ENCODE results near the gene SLC12A3. TPM values are rescaled to one million over a fixed set of nuclear protein-coding genes. Genes with fewer than 3 reads are reported as not detected.

The SLC12A3 gene
- total RNA-seq, 3 donors from 2014 or later: not detected

DNA sequence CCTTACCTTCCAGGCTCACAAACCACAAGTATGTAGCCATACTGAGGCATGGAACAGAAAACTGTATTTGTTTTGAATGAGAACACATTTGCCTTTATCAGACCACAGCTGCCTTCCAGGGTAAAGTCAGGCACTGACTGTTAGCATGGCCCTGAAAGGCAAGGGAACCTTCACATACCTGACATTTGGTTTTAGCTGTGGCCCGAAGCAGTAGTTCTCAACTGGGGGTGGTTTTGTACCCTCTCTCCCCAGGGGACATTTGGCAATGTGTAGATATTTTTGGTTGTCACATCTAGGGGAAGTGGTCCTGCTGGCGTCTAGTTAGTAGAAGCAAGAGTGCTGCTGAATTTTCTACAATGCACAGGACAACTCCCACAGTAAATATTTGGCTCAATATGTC, 76.1 kb downstream of the SLC12A3 start:
- ATAC-seq (no peak), DNase-seq (no peak)
- Histone ChIP-seq H3K4me1 (ENCODE audit: low read depth) (peaks cover 3% of the 10 kb centered on the region), H3K4me3 (no peak overlapping the region), H3K9me3 (no peaks in the 10 kb centered on the region), H3K36me3 (ENCODE audit: low read depth) (peaks cover 50% of the 10 kb centered on the region)
- intact Hi-C loops (cut with DNase I, micrococcal nuclease): no loop called here
- no peak for TF ChIP-seq CTCF (IDR thresholded peaks at IDR 0.05)

GRCh38 chr16:56941856-56942331, 76.9 kb downstream of the SLC12A3 start:
- no peaks in the 10 kb centered on the region for H3K9me3 ChIP-seq
- peaks cover 2% of the 10 kb centered on the region for H3K4me1 ChIP-seq (ENCODE audit: low read depth)

DNA sequence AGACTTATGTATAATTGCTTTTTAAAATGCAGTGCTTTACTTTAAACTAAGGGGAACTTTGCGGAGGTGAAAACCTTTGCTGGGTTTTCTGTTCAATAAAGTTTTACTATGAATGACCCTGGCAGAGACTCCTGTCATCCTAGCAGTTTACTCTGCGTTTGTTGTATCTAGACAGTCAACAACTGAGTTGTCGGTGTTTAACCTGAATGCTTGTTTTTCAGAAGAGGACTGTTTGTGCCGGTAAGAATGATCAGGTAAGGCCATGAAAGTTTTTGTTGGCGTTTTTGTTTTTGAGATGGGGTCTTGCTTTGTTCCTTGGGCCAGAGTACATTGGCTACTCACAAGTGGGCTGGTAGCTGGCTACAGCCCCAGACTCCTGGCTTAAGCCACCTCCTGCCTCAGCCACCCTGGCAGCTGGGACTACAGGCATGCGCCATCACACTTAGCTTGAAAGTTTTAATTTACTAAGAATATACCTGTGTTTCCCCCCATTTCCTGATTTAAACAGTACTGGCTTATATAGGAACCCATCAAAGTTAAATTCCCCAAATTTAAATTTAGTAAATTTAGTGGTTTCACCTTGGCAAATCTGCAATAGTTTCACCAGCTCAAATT, 78.9 kb downstream of the SLC12A3 start:
- TF ChIP-seq CTCF (IDR thresholded peaks at IDR 0.05): no peak
- ATAC-seq (no peak), DNase-seq (no peak)
- Histone ChIP-seq H3K9me3 (no peaks in the 10 kb centered on the region), H3K4me3 (no peak overlapping the region), H3K4me1 (ENCODE audit: low read depth) (no peaks in the 10 kb centered on the region), H3K36me3 (ENCODE audit: low read depth) (peaks cover 26% of the 10 kb centered on the region)
- intact Hi-C loops (cut with DNase I, micrococcal nuclease): no loop called here

More at GRCh38 chr16:56941856-56942331, 76.9 kb downstream of the SLC12A3 start:
- no peak for ATAC-seq
- DNase-seq: no peak
- intact Hi-C loops (cut with DNase I, micrococcal nuclease): no loop called here
- no peak overlapping the region for H3K4me3 ChIP-seq
- peaks cover 43% of the 10 kb centered on the region for H3K36me3 ChIP-seq (ENCODE audit: low read depth)
- no peak for TF ChIP-seq CTCF (IDR thresholded peaks at IDR 0.05)

GRCh38 chr16:56944954-56945839, 80.2 kb downstream of the SLC12A3 start:
- H3K36me3 ChIP-seq (ENCODE audit: low read depth): peaks cover 19% of the 10 kb centered on the region
- intact Hi-C loops (cut with DNase I, micrococcal nuclease): no loop called here
- H3K4me3 ChIP-seq: no peak overlapping the region
- H3K9me3 ChIP-seq: no peaks in the 10 kb centered on the region
- DNase-seq: no peak
- ATAC-seq: no peak
- TF ChIP-seq CTCF (IDR thresholded peaks at IDR 0.05): no peak
- H3K4me1 ChIP-seq (ENCODE audit: low read depth): no peaks in the 10 kb centered on the region

GRCh38 chr16:56945847-56946527, 81.0 kb downstream of the SLC12A3 start:
- no peaks in the 10 kb centered on the region for H3K4me1 ChIP-seq (ENCODE audit: low read depth)
- H3K36me3 ChIP-seq (ENCODE audit: low read depth): peaks cover 14% of the 10 kb centered on the region
- ATAC-seq (no peak), DNase-seq (no peak)
- no peak for TF ChIP-seq CTCF (IDR thresholded peaks at IDR 0.05)
- no peaks in the 10 kb centered on the region for H3K9me3 ChIP-seq
- H3K4me3 ChIP-seq: no peak overlapping the region
- intact Hi-C loops (cut with DNase I, micrococcal nuclease): no loop called here
